Peyer's patch (tissue), 4 donors: ENCODE results near the gene SEMA6B.
"Not testable (repeated sequence)": the region's sequence is repeated elsewhere in the genome, so short reads cannot be mapped to it uniquely, and the experiment has no call there.

Experiments
- POLR2A ChIP-seq, 2 donors: fragments of 450-650 bp; IDR thresholded peaks; one replicate each; pipeline ENCODE4 v1.5.1; 2017; ENCODE audit warnings: antibody characterized with exemption in 2 of 2, mild to moderate bottlenecking in 2 of 2, moderate library complexity in 2 of 2
- TF ChIP-seq, protein P1 (sequence below), 6 experiments: fragments of 450-650 bp in 4 of 6; fragments of 200-600 bp in 2 of 6; sonication (generic) in 1 of 6; IDR thresholded peaks; one replicate each; pipeline ENCODE4 v1.5.1; 2017 to 2019; ENCODE audit warnings: antibody characterized with exemption in 6 of 6, mild to moderate bottlenecking in 3 of 6, moderate library complexity in 1 of 6

DNA sequence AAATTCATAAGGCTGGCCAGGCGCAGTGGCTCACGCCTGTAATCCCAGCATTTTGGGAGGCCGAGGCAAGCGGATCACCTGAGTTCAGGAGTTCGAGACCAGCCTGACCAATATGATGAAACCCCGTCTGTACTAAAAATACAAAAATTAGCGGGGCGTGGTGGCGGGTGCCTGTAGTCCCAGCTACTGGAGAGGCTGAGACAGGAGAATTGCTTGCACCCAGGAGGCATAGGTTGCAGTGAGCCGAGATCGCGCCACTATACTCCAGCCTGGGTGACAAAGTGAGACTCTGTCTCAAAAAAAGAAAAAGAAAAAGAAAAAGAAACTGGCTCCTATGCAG is 17.7 kb downstream of the SEMA6B start:
- TF ChIP-seq, protein P1, sequence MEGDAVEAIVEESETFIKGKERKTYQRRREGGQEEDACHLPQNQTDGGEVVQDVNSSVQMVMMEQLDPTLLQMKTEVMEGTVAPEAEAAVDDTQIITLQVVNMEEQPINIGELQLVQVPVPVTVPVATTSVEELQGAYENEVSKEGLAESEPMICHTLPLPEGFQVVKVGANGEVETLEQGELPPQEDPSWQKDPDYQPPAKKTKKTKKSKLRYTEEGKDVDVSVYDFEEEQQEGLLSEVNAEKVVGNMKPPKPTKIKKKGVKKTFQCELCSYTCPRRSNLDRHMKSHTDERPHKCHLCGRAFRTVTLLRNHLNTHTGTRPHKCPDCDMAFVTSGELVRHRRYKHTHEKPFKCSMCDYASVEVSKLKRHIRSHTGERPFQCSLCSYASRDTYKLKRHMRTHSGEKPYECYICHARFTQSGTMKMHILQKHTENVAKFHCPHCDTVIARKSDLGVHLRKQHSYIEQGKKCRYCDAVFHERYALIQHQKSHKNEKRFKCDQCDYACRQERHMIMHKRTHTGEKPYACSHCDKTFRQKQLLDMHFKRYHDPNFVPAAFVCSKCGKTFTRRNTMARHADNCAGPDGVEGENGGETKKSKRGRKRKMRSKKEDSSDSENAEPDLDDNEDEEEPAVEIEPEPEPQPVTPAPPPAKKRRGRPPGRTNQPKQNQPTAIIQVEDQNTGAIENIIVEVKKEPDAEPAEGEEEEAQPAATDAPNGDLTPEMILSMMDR (IDR thresholded peaks at IDR 0.05), result not testable (repeated sequence)
- not testable (repeated sequence) for TF ChIP-seq POLR2A (IDR thresholded peaks at IDR 0.05)
